ENCODE data around the gene SERPINE1.
"Not testable (repeated sequence)": the region's sequence is repeated elsewhere in the genome, so short reads cannot be mapped to it uniquely, and the experiment has no call there.

The SERPINE1 gene

GRCh38 chr7:101126651-101127459 is at the start of gene SERPINE1:
SERPINE1 (plus strand) TSS chr7:101127104; CDS start chr7:101128394, 1,290 bp downstream.
- peak; percentile 78 for DNase-seq

- peak; percentile 53 for DNase-seq
Observed at GRCh38 chr7:101077303-101078086, 49.4 kb upstream of the SERPINE1 start.

GRCh38 chr7:101081432-101081831 is 45.5 kb upstream of the SERPINE1 start:
- DNase-seq: no peak

- no peak for DNase-seq
Observed at GRCh38 chr7:101084865-101085161, 42.1 kb upstream of the SERPINE1 start.

- DNase-seq: peak; percentile 75
Observed at GRCh38 chr7:101085162-101085964, 41.5 kb upstream of the SERPINE1 start, which contains the start of gene TRIM56. TRIM56 (plus strand) TSS chr7:101085481; CDS start chr7:101087313, 1,832 bp downstream.

GRCh38 chr7:101087334-101088068 is 39.4 kb upstream of the SERPINE1 start:
- no peak for DNase-seq

GRCh38 chr7:101088069-101088425 is 38.9 kb upstream of the SERPINE1 start:
- DNase-seq: no peak

- DNase-seq: no peak
Observed at GRCh38 chr7:101088858-101089529, 37.9 kb upstream of the SERPINE1 start.

GRCh38 chr7:101089876-101090275 is 37.0 kb upstream of the SERPINE1 start:
- DNase-seq: no peak

GRCh38 chr7:101092266-101092905 is 34.5 kb upstream of the SERPINE1 start:
- DNase-seq: not testable (repeated sequence)

GRCh38 chr7:101093906-101094305 is 33.0 kb upstream of the SERPINE1 start:
- no peak for DNase-seq

- DNase-seq: no peak
Observed at GRCh38 chr7:101094376-101094775, 32.5 kb upstream of the SERPINE1 start.

GRCh38 chr7:101094791-101095375 is 32.0 kb upstream of the SERPINE1 start:
- no peak for DNase-seq

GRCh38 chr7:101096331-101096956 is 30.5 kb upstream of the SERPINE1 start:
- DNase-seq: no peak

- DNase-seq: no peak
Observed at GRCh38 chr7:101096957-101097347, 30.0 kb upstream of the SERPINE1 start.

- DNase-seq: no peak
Observed at GRCh38 chr7:101097561-101097960, 29.3 kb upstream of the SERPINE1 start.

- DNase-seq: peak; percentile 66
Observed at GRCh38 chr7:101099969-101100781, 26.7 kb upstream of the SERPINE1 start.

GRCh38 chr7:101100858-101101847 is 25.8 kb upstream of the SERPINE1 start:
- no peak for DNase-seq
